ENCODE results near the gene SRMS. TPM values are rescaled to one million over a fixed set of nuclear protein-coding genes. Genes with fewer than 3 reads are reported as not detected.

The SRMS gene
- total RNA-seq, 1 experiment from 2014 or later: 0.79 TPM

DNA sequence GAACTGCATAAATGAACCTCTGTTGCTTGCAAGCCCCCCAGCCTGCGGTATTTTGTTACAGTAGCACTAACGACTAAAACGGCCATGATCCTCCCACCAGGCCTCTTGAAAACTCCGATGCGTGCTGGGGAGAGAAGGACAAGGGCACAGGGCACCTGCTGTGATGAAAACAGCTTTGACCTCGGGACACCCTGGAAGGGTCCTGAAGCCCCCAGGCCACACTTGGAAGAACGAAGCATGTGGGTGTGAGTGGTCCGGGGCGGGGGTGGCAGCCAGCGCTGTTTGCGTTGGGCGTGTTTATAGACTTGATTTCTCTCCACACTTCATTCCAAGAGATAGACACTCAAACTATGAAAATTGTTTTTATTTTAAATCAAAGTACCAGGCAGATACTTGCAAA is 39.7 kb upstream of the SRMS start:
- Mint-ChIP-seq H3K36me3 (ENCODE audit: insufficient read depth in 1 of 3, low read depth in 3 of 3) (peaks cover 0 to 23% (median 18%) of the 10 kb centered on the region in 3 experiments), H3K4me3 (no peak overlapping the region), H3K27me3 (ENCODE audit: low read depth) (peaks cover 2% of the 10 kb centered on the region; the same call in 1 of the 2 replicates), H3K27ac (peak overlapping the region; percentile 32 to 64 (median 59); a peak in 3 of 7 replicates), H3K4me1 (peaks cover 11 to 15% of the 10 kb centered on the region in 2 experiments), H3K9me3 (no peaks in the 10 kb centered on the region)
- Histone ChIP-seq H3K23me2 (ENCODE audit: insufficient read length, low read depth, low read length, poor library complexity, severe bottlenecking) (no peaks in the 10 kb centered on the region), H3K9me3 (ENCODE audit: control insufficient read depth, low read depth, low read length) (no peaks in the 10 kb centered on the region), H3K4me2 (ENCODE audit: insufficient read depth, insufficient read length, low read length) (no peak overlapping the region), H2BK12ac (ENCODE audit: insufficient read length, low read depth, low read length) (no peak overlapping the region), H3K9ac (ENCODE audit: extremely low read depth, insufficient read length, low read length) (no peak overlapping the region), H3K14ac (ENCODE audit: insufficient read depth, low read length) (no peak overlapping the region), H3K27me3 (ENCODE audit: insufficient read depth, low read length) (no peaks in the 10 kb centered on the region), H2AK5ac (ENCODE audit: insufficient read length, low read length) (no peak overlapping the region), H2AFZ (ENCODE audit: low read length) (no peak overlapping the region), H4K8ac (replicated peaks; ENCODE audit: insufficient read length, low read depth, low read length) (no peak overlapping the region), H3T11ph (ENCODE audit: low read length) (no peak overlapping the region), H3K79me1 (ENCODE audit: insufficient read depth, low read depth, low read length, poor library complexity, severe bottlenecking) (no peaks in the 10 kb centered on the region), H2BK15ac (ENCODE audit: low read depth, low read length) (no peak overlapping the region), H4K20me1 (ENCODE audit: control insufficient read depth, insufficient read depth, insufficient read length) (no peaks in the 10 kb centered on the region), H2BK120ac (ENCODE audit: low read depth, low read length, poor library complexity, severe bottlenecking) (no peak overlapping the region), H3K79me2 (ENCODE audit: insufficient read depth, low read length) (no peaks in the 10 kb centered on the region), H3K27ac (ENCODE audit: insufficient read length, low read depth, low read length) (no peak overlapping the region), H3K4ac (ENCODE audit: low read depth, low read length) (no peak overlapping the region), H2BK20ac (ENCODE audit: low read depth, low read length, poor library complexity, severe bottlenecking) (no peak overlapping the region), H3K23ac (ENCODE audit: insufficient read length, low read depth, low read length) (no peak overlapping the region), H3K18ac (ENCODE audit: insufficient read length, low read depth, low read length) (no peak overlapping the region), H3K4me1 (ENCODE audit: insufficient read depth, low read length) (no peaks in the 10 kb centered on the region), H3K56ac (ENCODE audit: insufficient read length, low read depth, low read length) (no peak overlapping the region), H4K91ac (ENCODE audit: insufficient read length, low read depth, low read length) (no peak overlapping the region), H4K5ac (ENCODE audit: insufficient read length, low read depth, low read length) (no peak overlapping the region), H2BK5ac (ENCODE audit: insufficient read length, low read length) (no peak overlapping the region)
- DNase-seq: no peak
- WGBS (ENCODE audit: extremely low coverage, insufficient read length, low lambda C conversion rate): no CpG with 5 or more reads among the region's 12 CpGs
- no peak for TF ChIP-seq CTCF (conservative IDR thresholded peaks at IDR 0.05)

Data from H9 (cell line).